Endodermal cell (in vitro differentiated cells): Measurements from ENCODE around the gene LRRC27. TPM values are rescaled to one million over a fixed set of nuclear protein-coding genes. Genes with fewer than 3 reads are reported as not detected.
"Not testable (repeated sequence)": the region's sequence is repeated elsewhere in the genome, so short reads cannot be mapped to it uniquely, and the experiment has no call there.

Experiments
- DNase-seq: peaks from one replicate; pipeline ENCODE4 v3.0.0-alpha.2; 2017
- H3K27ac ChIP-seq: 2 replicates; pipeline ENCODE4 v1.5.1; 2013; ENCODE audit warnings: mild to moderate bottlenecking, low read depth, low read length, moderate library complexity
- H3K27me3 ChIP-seq: 2 replicates; pipeline ENCODE4 v1.6.1; 2013; ENCODE audit warnings: mild to moderate bottlenecking, low read length, moderate library complexity; ENCODE audit not compliant: insufficient read depth, control insufficient read depth, poor library complexity, severe bottlenecking
- H3K36me3 ChIP-seq: 2 replicates; pipeline ENCODE4 v1.7.0; 2013; ENCODE audit warnings: mild to moderate bottlenecking, low read length, moderate library complexity; ENCODE audit not compliant: control insufficient read depth, insufficient read depth
- H3K4me1 ChIP-seq: one replicate; pipeline ENCODE4 v1.7.0; 2013; ENCODE audit warnings: low read length; ENCODE audit not compliant: control insufficient read depth, insufficient read depth
- H3K4me3 ChIP-seq: 2 replicates; pipeline ENCODE4 v1.5.1; 2013; ENCODE audit warnings: mild to moderate bottlenecking, low read length, moderate library complexity
- H3K9ac ChIP-seq: 2 replicates; pipeline ENCODE4 v1.6.1; 2013; ENCODE audit warnings: mild to moderate bottlenecking, low read length, moderate library complexity; ENCODE audit not compliant: poor library complexity, severe bottlenecking; ENCODE audit errors: extremely low read depth
- H3K9me3 ChIP-seq: 2 replicates; pipeline ENCODE4 v1.6.1; 2013; ENCODE audit warnings: mild to moderate bottlenecking, low read length, moderate library complexity; ENCODE audit not compliant: control insufficient read depth
- H3K27ac Mint-ChIP-seq: 2 replicates; pipeline ENCODE4 v1.8.0; 2020; ENCODE audit warnings: mixed read lengths
- H3K27me3 Mint-ChIP-seq: 2 replicates; pipeline ENCODE4 v1.8.0; 2021; ENCODE audit warnings: mild to moderate bottlenecking, mixed read lengths; ENCODE audit not compliant: insufficient read depth
- H3K36me3 Mint-ChIP-seq: 2 replicates; pipeline ENCODE4 v1.8.0; 2020; ENCODE audit warnings: low read depth, mixed read lengths
- H3K4me1 Mint-ChIP-seq: 2 replicates; pipeline ENCODE4 v1.8.0; 2020; ENCODE audit warnings: mixed read lengths
- H3K4me3 Mint-ChIP-seq: 2 replicates; pipeline ENCODE4 v1.8.0; 2020; ENCODE audit warnings: mild to moderate bottlenecking, moderate library complexity, mixed read lengths
- H3K9me3 Mint-ChIP-seq: 2 replicates; pipeline ENCODE4 v1.8.0; 2020; ENCODE audit warnings: mild to moderate bottlenecking, mixed read lengths
- WGBS, 2 experiments: methylation state at CpG; one replicate each; pipeline versions ENCODE4 v1.1.5 to v1.1.7; 2013; ENCODE audit warnings: missing lambda C conversion rate in 2 of 2, mixed read lengths in 1 of 2; ENCODE audit not compliant: insufficient coverage in 1 of 2, insufficient read length in 1 of 2; 5-methylcytosine and 5-hydroxymethylcytosine counted together
- total RNA-seq, 2 donors: library from RNA; stranded (reverse); fragmentation: NEBNext Ultra II Directional in 1 of 2; extraction: Animal tissue kit (Norgen Biotek cat#: 25700) in 1 of 2; gene quantifications; 2 replicates in 1 of 2; 3 replicates in 1 of 2; pipeline ENCODE4 v1.2.1, GENCODE V29; 2021
- TF ChIP-seq, protein P1 (sequence below): fragments of 200-600 bp; sonication (generic); conservative IDR thresholded peaks from 2 replicates; pipeline ENCODE4 v1.5.0; 2021; ENCODE audit warnings: antibody characterized with exemption, mild to moderate bottlenecking

Gene LRRC27
- total RNA-seq, 2 donors from 2014 or later = 10.3 to 14.6 TPM

DNA sequence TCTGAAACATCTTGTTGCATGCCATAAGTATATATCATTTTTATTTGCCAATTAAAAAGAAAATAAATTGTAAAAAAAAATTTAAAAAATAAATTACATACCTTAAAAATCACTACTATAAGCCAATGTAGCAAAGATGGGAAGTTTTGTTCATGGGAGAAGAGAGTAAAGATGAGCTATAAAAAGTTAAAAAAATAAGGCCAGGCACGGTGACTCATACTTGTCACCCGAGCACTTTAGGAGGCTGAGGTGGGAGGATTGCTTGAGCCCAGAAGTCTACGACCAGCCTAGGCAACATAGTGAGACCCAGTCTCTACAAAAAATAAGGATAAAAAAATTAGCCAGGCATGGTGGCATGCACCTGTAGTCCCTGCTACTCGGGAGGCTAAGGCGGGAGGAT, 15.9 kb upstream of the LRRC27 start:
- Mint-ChIP-seq H3K27me3 (peaks cover 30% of the 10 kb centered on the region), H3K4me1 (no peaks in the 10 kb centered on the region), H3K36me3 (no peaks in the 10 kb centered on the region), H3K27ac (no peak overlapping the region), H3K9me3 (peaks cover 16% of the 10 kb centered on the region), H3K4me3 (no peak overlapping the region)
- H3K36me3 ChIP-seq = no peaks in the 10 kb centered on the region
- H3K9me3 ChIP-seq = no peaks in the 10 kb centered on the region
- H3K4me1 ChIP-seq = no peaks in the 10 kb centered on the region
- H3K4me3 ChIP-seq = no peak overlapping the region
- no peak for DNase-seq
- H3K27ac ChIP-seq = no peak overlapping the region
- TF ChIP-seq, protein P1, sequence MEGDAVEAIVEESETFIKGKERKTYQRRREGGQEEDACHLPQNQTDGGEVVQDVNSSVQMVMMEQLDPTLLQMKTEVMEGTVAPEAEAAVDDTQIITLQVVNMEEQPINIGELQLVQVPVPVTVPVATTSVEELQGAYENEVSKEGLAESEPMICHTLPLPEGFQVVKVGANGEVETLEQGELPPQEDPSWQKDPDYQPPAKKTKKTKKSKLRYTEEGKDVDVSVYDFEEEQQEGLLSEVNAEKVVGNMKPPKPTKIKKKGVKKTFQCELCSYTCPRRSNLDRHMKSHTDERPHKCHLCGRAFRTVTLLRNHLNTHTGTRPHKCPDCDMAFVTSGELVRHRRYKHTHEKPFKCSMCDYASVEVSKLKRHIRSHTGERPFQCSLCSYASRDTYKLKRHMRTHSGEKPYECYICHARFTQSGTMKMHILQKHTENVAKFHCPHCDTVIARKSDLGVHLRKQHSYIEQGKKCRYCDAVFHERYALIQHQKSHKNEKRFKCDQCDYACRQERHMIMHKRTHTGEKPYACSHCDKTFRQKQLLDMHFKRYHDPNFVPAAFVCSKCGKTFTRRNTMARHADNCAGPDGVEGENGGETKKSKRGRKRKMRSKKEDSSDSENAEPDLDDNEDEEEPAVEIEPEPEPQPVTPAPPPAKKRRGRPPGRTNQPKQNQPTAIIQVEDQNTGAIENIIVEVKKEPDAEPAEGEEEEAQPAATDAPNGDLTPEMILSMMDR = no peak
- WGBS, 2 experiments = 92 to 98% methylated on average over 5 of the region's 5 CpGs
- H3K27me3 ChIP-seq = peaks cover 7% of the 10 kb centered on the region
- no peak overlapping the region for H3K9ac ChIP-seq

DNA sequence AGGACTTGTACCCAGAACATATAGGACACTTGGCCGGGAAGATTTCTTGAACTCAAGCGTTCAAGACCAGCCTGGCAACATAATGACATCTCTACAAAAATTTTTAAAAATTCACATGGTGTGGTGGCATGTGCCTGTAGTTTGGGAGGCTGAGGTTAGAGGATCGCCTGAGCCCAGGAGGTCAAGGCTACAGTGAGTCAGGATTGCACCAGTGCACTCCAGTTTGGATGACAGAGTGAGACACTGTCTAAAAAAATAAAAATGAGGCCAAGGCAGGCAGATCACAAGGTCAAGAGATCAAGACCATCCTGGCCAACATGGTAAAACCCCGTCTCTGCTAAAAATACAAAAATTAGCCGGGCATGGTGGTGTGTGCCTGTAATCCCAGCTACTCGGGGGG, 14.5 kb upstream of the LRRC27 start:
- H3K27ac ChIP-seq, H3K9me3 ChIP-seq, H3K36me3 Mint-ChIP-seq, H3K4me1 ChIP-seq, H3K36me3 ChIP-seq, H3K27me3 ChIP-seq, H3K9ac ChIP-seq, H3K27ac Mint-ChIP-seq, H3K4me1 Mint-ChIP-seq, H3K4me3 Mint-ChIP-seq, H3K4me3 ChIP-seq, DNase-seq: not testable (repeated sequence)
- peaks cover 18% of the 10 kb centered on the region for H3K27me3 Mint-ChIP-seq
- H3K9me3 Mint-ChIP-seq = peaks cover 16% of the 10 kb centered on the region
- 92 to 94% methylated on average over 3 to 6 of the region's 6 CpGs for WGBS, 2 experiments

DNA sequence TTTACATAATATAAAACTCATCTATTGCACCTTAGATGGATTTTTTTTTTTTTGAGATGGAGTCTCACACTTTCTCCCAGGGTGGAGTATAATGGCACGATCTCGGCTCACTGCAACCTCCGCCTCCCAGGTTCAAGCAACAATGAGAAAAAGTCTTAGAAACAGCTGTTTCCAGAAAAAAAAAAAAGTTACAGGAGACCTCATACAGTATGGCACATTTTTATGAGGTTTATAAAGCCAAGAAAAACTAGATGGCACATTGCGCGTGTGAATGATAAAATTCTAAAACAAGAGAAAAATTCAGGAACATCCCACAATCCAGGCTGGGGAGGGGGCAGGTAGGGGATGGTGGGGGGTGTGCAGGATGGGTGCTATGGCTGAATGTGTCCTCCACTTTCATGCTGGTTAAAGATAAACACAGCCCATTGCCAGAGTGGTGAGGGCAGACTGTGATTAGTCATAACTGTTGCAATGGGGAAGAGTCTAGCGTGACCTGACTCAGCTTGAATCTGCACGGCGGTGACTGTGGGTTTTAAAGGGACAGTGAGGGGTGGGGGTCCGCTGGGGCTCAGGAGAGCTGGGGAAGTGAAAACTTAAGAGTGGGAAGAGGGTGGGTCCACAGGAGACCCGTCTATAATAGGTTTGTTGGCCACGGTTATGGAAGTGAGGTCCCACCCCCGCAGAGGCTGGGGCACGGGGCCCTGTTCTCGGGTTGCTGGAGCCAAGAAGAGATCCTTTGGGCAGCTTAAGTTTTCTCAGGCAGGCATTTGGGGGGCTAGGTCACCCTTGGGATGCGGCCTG, 11.9 kb upstream of the LRRC27 start:
- no peaks in the 10 kb centered on the region for H3K9me3 ChIP-seq
- H3K9me3 Mint-ChIP-seq = peaks cover 5% of the 10 kb centered on the region
- no peak overlapping the region for H3K4me3 ChIP-seq
- H3K36me3 Mint-ChIP-seq = peaks cover 12% of the 10 kb centered on the region
- no peak overlapping the region for H3K27ac Mint-ChIP-seq
- no peaks in the 10 kb centered on the region for H3K4me1 ChIP-seq
- TF ChIP-seq, protein P1 = no peak
- H3K27ac ChIP-seq = no peak overlapping the region
- DNase-seq = no peak
- H3K4me1 Mint-ChIP-seq = no peaks in the 10 kb centered on the region
- H3K4me3 Mint-ChIP-seq = no peak overlapping the region
- no peaks in the 10 kb centered on the region for H3K36me3 ChIP-seq
- 77 to 84% methylated on average over 11 to 15 of the region's 15 CpGs for WGBS, 2 experiments
- H3K27me3 Mint-ChIP-seq = peaks cover 9% of the 10 kb centered on the region
- no peaks in the 10 kb centered on the region for H3K27me3 ChIP-seq
- H3K9ac ChIP-seq = no peak overlapping the region
